Chondrocyte (in vitro differentiated cells): ENCODE results near the gene UBE3C. TPM values are rescaled to one million over a fixed set of nuclear protein-coding genes. Genes with fewer than 3 reads are reported as not detected.

ENCODE experiments used
- DNase-seq: peaks from one replicate; pipeline ENCODE4 v3.0.0; 2021; ENCODE audit warnings: mixed read lengths, low spot score
- H3K27ac Mint-ChIP-seq: one replicate; pipeline ENCODE4 v1.8.0; 2021; ENCODE audit warnings: mild to moderate bottlenecking, moderate library complexity, mixed read lengths; ENCODE audit not compliant: unreplicated experiment
- H3K27me3 Mint-ChIP-seq: 2 replicates; pipeline ENCODE4 v1.8.0; 2021; ENCODE audit warnings: low read depth, mixed read lengths
- H3K36me3 Mint-ChIP-seq: 2 replicates; pipeline ENCODE4 v1.8.0; 2021; ENCODE audit warnings: low read depth, mixed read lengths
- H3K4me1 Mint-ChIP-seq: 2 replicates; pipeline ENCODE4 v1.8.0; 2021; ENCODE audit warnings: low read depth, mild to moderate bottlenecking, mixed read lengths
- H3K4me3 Mint-ChIP-seq: one replicate; pipeline ENCODE4 v1.8.0; 2021; ENCODE audit warnings: mild to moderate bottlenecking, moderate library complexity, mixed read lengths; ENCODE audit not compliant: unreplicated experiment
- H3K9me3 Mint-ChIP-seq: 2 replicates; pipeline ENCODE4 v1.8.0; 2021; ENCODE audit warnings: low read depth, mixed read lengths
- long read RNA-seq: library from polyadenylated mRNA; stranded (forward); transcript quantifications from one replicate; pipeline ENCODE4 v2.0.0, GENCODE V29; 2021
- total RNA-seq: library from RNA; stranded (reverse); gene quantifications from 3 replicates; pipeline ENCODE4 v1.2.1, GENCODE V29; 2021
- TF ChIP-seq, protein P1 (sequence below): fragments of 200-600 bp; sonication (generic); IDR thresholded peaks from 2 replicates; pipeline ENCODE4 v1.5.0; 2021; ENCODE audit warnings: antibody characterized with exemption, mild to moderate bottlenecking, moderate library complexity

The UBE3C gene
- total RNA-seq = 58.9 to 61.5 TPM (median 60.6 TPM) in 3 replicates
- long read RNA-seq, full-length matches to known transcripts = 78 of 127 reads
- long read RNA-seq, partial matches to known transcripts = 21 of 127 reads
- long read RNA-seq, other reads (novel, unspliced or antisense) = 28 of 127 reads

DNA sequence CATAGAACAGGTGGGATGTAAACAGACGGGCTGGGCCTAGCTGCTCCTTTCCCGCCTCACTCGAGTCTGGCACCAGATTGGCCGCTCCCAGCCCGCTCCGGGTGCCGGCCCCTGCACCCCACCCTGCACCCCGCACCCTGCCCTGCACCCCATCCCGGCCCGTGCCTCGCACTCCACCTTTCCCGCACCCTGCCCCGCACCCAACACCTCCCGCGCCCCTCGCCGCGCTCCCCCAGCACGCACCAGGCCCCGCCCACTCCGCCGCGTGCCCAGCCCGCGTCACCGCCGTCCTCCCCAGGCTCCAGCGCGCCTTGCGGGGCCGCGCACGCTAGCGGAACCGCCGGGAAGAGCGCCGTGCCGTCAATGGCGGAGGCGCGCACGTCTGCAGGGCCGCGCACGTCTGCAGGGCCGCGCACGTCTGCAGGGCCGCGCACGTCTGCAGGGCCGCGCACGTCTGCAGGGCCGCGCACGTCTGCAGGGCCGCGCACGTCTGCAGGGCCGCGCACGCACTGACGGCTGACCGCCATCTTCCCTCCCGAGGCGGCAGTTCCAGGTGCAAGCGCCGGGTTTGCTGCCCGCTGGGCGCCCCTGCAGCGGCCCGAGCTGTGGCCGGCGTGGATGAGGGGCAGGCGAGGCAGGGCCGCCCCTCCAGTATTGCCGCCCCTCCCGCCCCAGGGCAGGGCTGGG lies at the start of gene UBE3C:
TSS of gene UBE3C (plus strand) at position 503 of the 687 bp plus-strand sequence. CDS start 347 bp downstream, outside the sequence.
- Mint-ChIP-seq H3K36me3 (no peaks in the 10 kb centered on the region), H3K27ac (peak within 1 kb of the TSS; percentile 75), H3K4me1 (peaks cover 42% of the 10 kb centered on the region), H3K9me3 (no peaks in the 10 kb centered on the region), H3K4me3 (peak within 1 kb of the TSS; percentile 84), H3K27me3 (no peaks in the 10 kb centered on the region)
- DNase-seq = no peak
- TF ChIP-seq, protein P1, sequence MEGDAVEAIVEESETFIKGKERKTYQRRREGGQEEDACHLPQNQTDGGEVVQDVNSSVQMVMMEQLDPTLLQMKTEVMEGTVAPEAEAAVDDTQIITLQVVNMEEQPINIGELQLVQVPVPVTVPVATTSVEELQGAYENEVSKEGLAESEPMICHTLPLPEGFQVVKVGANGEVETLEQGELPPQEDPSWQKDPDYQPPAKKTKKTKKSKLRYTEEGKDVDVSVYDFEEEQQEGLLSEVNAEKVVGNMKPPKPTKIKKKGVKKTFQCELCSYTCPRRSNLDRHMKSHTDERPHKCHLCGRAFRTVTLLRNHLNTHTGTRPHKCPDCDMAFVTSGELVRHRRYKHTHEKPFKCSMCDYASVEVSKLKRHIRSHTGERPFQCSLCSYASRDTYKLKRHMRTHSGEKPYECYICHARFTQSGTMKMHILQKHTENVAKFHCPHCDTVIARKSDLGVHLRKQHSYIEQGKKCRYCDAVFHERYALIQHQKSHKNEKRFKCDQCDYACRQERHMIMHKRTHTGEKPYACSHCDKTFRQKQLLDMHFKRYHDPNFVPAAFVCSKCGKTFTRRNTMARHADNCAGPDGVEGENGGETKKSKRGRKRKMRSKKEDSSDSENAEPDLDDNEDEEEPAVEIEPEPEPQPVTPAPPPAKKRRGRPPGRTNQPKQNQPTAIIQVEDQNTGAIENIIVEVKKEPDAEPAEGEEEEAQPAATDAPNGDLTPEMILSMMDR = no peak

DNA sequence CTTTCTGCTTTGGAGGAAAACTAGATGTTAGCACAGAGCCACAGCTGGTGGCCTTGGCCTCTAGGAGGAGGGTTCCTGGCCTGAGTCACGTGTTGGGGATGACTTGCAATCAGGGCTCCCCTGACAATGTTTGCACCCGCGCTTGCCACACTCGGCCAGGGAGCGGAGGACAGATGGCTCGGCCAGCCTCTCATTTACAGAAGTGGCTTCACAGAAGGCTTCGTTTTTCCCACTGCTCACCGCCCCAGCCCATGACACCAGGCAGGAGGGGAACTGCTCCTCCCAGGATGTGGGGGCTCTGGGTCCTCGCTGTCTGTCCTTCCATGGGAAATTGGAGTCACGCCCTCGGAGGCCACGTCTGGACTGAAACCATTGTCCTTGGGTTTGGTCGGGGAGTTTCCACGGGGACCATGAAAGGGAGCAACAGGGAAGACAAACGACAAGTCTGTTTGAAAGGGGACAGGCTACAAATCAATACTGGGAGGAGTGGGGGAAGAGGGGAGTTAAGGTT lies 49.6 kb upstream of the UBE3C start:
- no peak for DNase-seq
- no peak overlapping the region for H3K27ac Mint-ChIP-seq
- H3K4me1 Mint-ChIP-seq = no peaks in the 10 kb centered on the region
- H3K27me3 Mint-ChIP-seq = peaks cover 6% of the 10 kb centered on the region
- H3K36me3 Mint-ChIP-seq = peaks cover 6% of the 10 kb centered on the region
- H3K4me3 Mint-ChIP-seq = no peak overlapping the region
- H3K9me3 Mint-ChIP-seq = peaks cover 13% of the 10 kb centered on the region
- TF ChIP-seq, protein P1 = no peak

DNA sequence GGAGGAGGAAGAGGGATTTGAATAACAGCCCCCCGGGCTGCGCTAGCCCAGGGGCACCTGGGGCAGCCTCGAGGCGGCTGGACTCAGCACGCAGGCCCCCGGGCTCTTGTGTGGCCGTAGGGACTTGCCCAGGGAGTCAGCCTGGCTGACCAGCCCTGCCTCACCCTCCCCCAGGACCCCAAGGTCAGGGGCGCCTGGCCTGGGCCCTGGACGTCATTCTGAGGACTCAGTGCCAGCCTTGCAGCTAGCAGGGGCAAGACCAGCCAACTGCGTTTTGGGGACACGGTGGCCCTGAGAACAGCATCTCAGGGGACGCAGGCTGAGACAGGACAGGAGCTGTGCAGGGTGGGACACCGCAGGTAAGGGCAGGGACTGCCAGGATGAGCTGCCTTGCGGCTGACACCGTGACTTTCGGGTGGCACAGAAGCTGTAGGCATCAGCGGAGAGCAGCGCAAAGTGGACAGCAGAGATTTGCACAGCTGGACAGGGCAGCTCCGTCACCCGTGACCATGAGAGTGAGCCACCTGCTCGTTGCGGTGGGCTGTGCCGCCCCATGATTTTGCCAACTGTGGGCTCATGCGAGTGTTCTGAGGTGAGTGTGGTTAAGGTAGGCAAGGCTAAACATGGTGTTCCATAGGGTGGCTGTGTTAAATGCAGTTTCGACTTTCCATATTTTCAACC lies 48.1 kb upstream of the UBE3C start:
- peaks cover 3% of the 10 kb centered on the region for H3K36me3 Mint-ChIP-seq
- peaks cover 8% of the 10 kb centered on the region for H3K9me3 Mint-ChIP-seq
- H3K27me3 Mint-ChIP-seq = peaks cover 6% of the 10 kb centered on the region
- TF ChIP-seq, protein P1 = no peak
- H3K27ac Mint-ChIP-seq = no peak overlapping the region
- DNase-seq = peak; percentile 74
- no peak overlapping the region for H3K4me3 Mint-ChIP-seq
- no peaks in the 10 kb centered on the region for H3K4me1 Mint-ChIP-seq

DNA sequence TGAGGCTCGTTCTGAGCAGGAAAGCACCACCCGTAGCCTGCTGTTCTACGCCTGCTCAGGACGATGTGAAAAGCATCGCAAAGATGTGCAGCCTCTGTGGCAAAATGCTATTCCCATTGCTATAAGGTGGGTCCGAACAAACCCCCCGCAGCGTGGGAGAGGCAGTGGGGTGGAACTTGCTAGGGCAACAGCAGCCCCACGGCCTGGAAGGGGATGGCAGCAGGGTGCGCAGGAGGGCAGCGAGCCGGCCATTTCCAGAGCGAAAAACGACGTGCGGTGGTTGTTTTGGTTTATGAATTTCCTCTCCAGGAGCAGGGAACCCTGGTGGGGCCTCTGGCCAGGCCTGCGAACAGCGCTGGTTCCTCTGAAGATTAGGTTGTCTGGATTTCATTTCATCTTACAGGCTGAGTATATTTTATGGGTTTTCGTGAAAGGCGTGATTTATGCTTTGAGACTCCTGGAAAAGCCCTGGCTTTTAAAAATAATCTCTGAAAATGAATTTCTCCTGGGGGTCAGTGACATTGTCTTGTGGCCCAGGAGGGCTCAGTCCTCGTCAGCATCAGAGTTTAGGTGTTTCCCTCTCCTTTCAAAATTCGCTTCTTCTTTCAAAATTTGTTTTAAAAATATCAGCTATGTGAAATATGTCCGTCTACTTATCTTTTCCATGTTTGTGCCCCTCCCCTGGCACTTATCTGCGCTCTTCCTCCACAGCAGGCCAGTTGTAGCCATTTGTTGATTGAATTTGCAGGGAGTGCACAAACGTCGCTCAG lies 42.3 kb upstream of the UBE3C start:
- no peaks in the 10 kb centered on the region for H3K4me1 Mint-ChIP-seq
- no peak overlapping the region for H3K4me3 Mint-ChIP-seq
- H3K36me3 Mint-ChIP-seq = peaks cover 3% of the 10 kb centered on the region
- H3K27me3 Mint-ChIP-seq = no peaks in the 10 kb centered on the region
- TF ChIP-seq, protein P1 = no peak
- H3K27ac Mint-ChIP-seq = no peak overlapping the region
- H3K9me3 Mint-ChIP-seq = peaks cover 5% of the 10 kb centered on the region
- no peak for DNase-seq

DNA sequence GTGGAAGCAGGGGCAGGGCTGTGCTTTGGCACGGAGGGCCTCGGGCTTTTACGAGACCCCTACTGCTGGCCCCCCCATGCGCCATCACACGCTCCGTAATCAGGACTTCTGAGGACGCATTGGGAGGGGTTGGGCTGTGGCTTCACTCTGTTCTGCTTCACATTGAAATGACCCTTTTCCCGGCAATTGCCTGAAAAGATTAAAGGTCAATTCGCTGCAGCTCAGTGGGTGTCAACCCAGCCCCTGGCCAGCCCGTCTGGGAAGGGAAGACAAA lies 41.7 kb upstream of the UBE3C start:
- Mint-ChIP-seq H3K4me1 (no peaks in the 10 kb centered on the region), H3K27ac (no peak overlapping the region), H3K9me3 (peaks cover 5% of the 10 kb centered on the region), H3K27me3 (no peaks in the 10 kb centered on the region), H3K36me3 (peaks cover 3% of the 10 kb centered on the region), H3K4me3 (no peak overlapping the region)
- no peak for DNase-seq
- TF ChIP-seq, protein P1 = no peak
